Suprapubic skin (tissue), 3 donors: Measurements from ENCODE around the gene ACSF2.

ENCODE experiments used
- CTCF ChIP-seq, 2 donors: fragments of 200-600 bp in 1 of 2; fragments of 450-650 bp in 1 of 2; sonication (generic) in 1 of 2; IDR thresholded peaks; one replicate each; pipeline ENCODE4 v1.5.1; 2016 to 2019; ENCODE audit warnings: antibody characterized with exemption in 2 of 2, mild to moderate bottlenecking in 1 of 2, moderate library complexity in 1 of 2
- POLR2A ChIP-seq, 2 donors: fragments of 450-650 bp; IDR thresholded peaks; one replicate each; pipeline ENCODE4 v1.6.1; 2017; ENCODE audit warnings: antibody characterized with exemption in 2 of 2, mild to moderate bottlenecking in 2 of 2, moderate library complexity in 2 of 2

- TF ChIP-seq POLR2A (IDR thresholded peaks at IDR 0.05), result no peak
- TF ChIP-seq CTCF (IDR thresholded peaks at IDR 0.05), result no peak
These were observed 2.4 kb upstream of the ACSF2 start for GRCh38 chr17:50423553-50424159.
